HS-5 (cell line): ENCODE results near the gene MLLT10.

Source experiments
- DNase-seq: peaks from one replicate; pipeline ENCODE4 v3.0.0-alpha.2; 2012; ENCODE audit warnings: low read depth

Gene MLLT10

GRCh38 chr10:21638681-21639080 lies 104.6 kb downstream of the MLLT10 start:
- no peak for DNase-seq

GRCh38 chr10:21648040-21648439 lies 114.0 kb downstream of the MLLT10 start:
- DNase-seq, result no peak

DNA sequence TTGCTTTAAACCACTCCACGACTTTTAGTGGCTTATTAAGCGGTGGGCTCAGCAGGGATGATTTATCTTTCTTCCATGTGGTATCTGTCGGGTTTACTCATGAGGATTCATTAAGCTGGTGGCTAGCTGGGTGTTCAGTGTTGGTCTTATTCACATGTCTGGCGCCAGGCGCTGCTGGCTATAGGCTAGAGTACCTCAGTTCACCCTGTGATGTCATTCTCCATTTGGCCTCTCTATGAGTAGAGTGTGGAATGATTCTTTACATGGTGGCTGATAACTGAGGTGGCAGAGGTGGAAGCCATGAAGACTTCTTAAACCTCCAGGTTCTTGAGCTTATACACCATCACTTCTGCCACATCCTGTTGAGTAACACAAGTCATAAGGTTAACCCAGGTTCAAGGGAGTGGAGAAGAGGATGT lies 115.4 kb downstream of the MLLT10 start:
- no peak for DNase-seq

GRCh38 chr10:21650353-21650752 lies 116.3 kb downstream of the MLLT10 start:
- no peak for DNase-seq

DNA sequence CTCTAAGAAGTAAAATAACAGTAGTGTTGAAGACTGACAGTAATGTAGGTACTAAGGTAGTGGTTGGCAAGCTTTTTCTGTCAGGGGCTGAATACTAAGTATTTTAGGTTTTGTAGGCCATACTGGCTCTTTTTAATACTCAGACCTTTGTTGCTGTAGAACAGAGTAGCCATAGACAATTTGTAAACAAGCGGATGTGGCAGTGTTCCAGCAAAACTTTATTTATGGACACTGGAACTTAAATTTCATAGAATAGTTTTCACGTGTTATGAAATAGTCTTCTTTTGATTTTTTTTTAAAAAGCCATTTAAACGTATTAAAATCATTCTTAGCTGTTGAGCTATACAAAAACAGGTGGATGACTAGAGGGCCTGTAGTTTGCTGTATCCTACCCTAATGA lies 121.2 kb downstream of the MLLT10 start:
- DNase-seq, result no peak

- no peak for DNase-seq
Observed at GRCh38 chr10:21655687-21656086, 121.7 kb downstream of the MLLT10 start.

GRCh38 chr10:21661087-21661486 lies 127.1 kb downstream of the MLLT10 start:
- DNase-seq, result no peak

DNA sequence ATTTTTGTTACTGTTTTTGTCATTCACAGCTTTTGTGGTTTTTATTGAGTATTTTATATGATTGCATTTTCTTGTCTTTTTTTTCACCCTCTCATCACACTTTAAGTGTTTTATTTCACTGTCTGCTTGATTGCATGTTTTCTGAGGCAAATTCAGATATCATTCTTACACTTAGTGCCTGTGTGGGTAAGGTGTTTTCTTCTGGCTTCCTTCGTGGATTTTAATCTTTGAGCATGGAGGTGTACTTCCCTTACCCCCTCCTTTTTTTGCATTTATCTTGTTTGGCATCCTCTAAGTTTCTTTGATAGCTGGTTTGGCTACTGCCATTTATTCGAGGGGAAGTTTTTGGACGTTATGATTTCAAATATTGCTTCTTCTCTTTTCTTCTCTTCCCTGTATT lies 127.9 kb downstream of the MLLT10 start:
- no peak for DNase-seq

DNA sequence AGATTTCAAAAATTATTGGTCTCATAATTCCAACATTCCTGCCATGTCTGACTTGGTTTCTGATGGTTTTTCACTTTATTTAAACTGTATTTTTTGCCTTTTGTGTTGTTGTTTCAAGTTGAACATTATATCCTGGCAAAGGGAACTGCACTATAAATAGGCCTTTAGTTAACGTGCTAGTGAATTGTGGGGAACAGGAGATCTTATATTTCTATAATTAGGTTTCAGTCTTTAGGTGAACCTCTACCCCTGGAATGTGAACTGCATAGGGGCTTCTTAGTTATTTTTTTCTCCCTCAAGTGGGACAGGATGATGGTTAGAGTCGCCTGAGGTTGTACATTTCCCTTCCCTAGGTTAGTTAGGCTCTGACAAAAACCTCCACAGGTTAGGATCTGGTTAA lies 128.6 kb downstream of the MLLT10 start:
- no peak for DNase-seq

DNA sequence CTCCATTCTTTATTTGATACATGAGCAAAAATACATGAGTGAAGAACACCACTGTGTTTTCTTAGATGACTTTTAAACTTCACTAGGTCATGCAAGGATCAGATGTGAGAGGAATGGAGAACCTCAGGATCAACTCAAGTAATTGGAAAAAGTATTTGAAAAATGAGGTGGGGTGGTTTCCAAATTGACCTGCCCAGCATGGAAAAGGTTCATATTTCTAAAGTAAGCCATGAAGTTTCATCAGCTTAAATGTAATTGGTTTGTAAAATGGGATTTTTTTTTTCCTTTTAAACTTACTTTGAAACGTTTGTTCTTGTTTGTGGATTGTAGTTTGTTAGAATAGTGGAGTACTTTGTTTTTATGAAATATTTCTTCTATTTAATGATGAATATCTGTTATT lies 134.8 kb downstream of the MLLT10 start:
- DNase-seq, result no peak

DNA sequence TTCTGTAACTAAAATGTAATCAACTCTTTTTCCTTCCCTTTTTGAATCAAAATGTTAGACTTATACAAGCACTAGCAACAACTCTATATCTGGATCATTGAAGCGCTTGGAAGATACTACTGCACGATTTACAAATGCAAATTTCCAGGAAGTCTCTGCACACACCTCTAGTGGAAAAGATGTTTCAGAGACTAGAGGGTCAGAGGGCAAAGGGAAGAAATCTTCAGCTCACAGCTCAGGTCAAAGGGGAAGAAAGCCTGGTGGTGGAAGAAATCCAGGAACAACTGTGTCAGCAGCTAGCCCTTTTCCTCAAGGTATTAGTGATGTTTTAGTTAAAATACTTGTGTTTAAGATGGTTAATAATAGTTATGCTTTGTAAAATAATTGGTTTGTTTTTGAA lies 136.4 kb downstream of the MLLT10 start:
- DNase-seq, result no peak

GRCh38 chr10:21673668-21674067 lies 139.6 kb downstream of the MLLT10 start:
- DNase-seq, result no peak

- DNase-seq, result no peak
Observed at GRCh38 chr10:21675157-21675796, 141.2 kb downstream of the MLLT10 start.

DNA sequence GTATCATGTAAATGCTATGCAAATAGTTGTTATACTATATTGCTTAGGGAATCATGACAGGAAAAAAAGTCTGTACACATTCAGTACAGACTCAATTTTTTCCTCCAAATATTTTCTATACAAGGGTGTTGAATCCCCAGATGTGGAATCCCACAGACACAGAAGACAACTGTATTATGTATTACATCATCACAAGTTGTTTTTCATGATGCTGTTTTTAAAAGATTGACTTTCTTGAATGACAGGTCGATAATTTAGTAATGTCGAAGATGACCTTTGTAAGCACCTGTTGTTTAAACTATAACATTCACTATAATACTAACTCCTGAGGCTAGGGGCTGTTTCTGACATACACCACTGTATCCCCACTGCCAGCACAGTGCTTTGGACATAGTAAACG lies 143.5 kb downstream of the MLLT10 start:
- no peak for DNase-seq

DNA sequence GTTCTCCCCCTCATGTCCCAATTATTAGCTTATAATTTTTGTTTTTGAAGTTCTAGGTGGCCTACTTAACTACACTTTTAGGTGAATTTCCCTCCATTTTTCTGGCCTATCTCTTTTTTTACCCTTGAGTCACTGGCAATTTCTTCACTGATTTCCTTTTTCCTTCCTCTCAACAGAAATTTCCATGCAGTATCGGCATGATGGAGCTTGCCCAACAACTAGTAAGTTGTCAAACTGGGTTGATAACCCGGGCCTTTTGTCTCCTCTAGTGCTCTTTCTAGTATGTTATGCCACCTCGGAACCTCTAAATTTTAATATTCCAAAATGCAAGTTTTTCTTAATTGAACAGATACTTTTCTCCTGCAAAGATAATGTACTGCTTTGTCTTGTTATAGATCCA lies 147.1 kb downstream of the MLLT10 start:
- DNase-seq, result no peak

- DNase-seq, result no peak
Observed at GRCh38 chr10:21687266-21688008, 153.4 kb downstream of the MLLT10 start.

DNA sequence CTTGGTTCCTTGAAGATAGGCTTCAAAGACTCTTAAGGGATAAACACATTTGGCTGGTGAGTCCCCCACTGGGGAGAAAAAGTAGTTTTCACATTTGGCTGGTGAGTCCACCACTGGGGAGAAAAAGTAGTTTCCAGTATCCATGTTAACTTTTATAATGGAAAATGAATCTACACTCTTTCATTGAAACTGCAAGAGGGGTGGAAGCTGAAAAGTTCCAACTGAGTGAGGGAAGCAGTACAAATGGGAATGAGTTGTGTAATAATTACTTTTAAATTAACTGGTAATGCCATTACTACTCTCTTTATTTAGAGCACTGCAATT lies 153.9 kb downstream of the MLLT10 start:
- no peak for DNase-seq

- no peak for DNase-seq
Observed at GRCh38 chr10:21688870-21689269, 154.8 kb downstream of the MLLT10 start.

- no peak for DNase-seq
Observed at GRCh38 chr10:21689881-21690280, 155.8 kb downstream of the MLLT10 start.

DNA sequence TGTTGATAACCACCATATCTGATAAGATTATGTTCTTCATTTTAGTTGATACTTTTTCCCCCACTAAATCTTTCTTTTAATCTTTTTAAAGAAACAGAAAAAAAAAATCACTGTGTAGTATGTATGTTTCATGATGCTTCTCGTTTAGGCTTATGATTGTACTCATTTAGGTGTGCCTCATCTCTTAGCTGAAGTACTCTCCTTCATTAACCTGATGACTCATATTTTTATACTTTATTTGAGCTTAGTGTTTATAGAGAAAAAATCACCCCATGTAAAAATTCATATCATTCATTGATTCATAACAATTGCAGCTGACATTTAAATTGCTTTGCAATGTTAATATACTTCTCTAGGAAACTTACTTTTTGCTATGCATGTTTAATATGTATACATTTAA lies 158.9 kb downstream of the MLLT10 start:
- DNase-seq, result no peak

GRCh38 chr10:21693418-21693817 lies 159.4 kb downstream of the MLLT10 start:
- no peak for DNase-seq

- DNase-seq, result no peak
Observed at GRCh38 chr10:21694631-21695030, 160.6 kb downstream of the MLLT10 start.

- no peak for DNase-seq
Observed at GRCh38 chr10:21696302-21696701, 162.3 kb downstream of the MLLT10 start.

- no peak for DNase-seq
Observed at GRCh38 chr10:21699575-21699974, 165.5 kb downstream of the MLLT10 start.
